Heart left ventricle (tissue), 16 donors: ENCODE data around the gene API5. TPM values are rescaled to one million over a fixed set of nuclear protein-coding genes. Genes with fewer than 3 reads are reported as not detected.

Source experiments
- ATAC-seq, 4 donors: fragments of 200-7000 bp; cut with Tn5 transposase; one replicate each; pipeline ENCODE4 v1.9.1; 2020 to 2022; ENCODE audit warnings: moderate library complexity in 4 of 4, mild to moderate bottlenecking in 3 of 4, moderate number of reproducible peaks in 1 of 4
- DNase-seq, 5 donors: peaks; one replicate each; pipeline ENCODE4 v3.0.0-alpha.2; 2020
- H3K27ac ChIP-seq, 12 donors: fragments of 200-600 bp; sonication (generic) in 4 of 12; one replicate each; pipeline versions ENCODE4 v1.5.0 to v1.8.0; 2016 to 2022; ENCODE audit warnings: mild to moderate bottlenecking in 2 of 12
- H3K27me3 ChIP-seq, 9 donors: fragments of 200-600 bp; sonication (generic) in 2 of 9; one replicate each; pipeline versions ENCODE4 v1.5.1 to v1.8.0; 2016 to 2022; ENCODE audit warnings: mild to moderate bottlenecking in 3 of 9
- H3K36me3 ChIP-seq, 9 donors: fragments of 200-600 bp; sonication (generic) in 2 of 9; one replicate each; pipeline versions ENCODE4 v1.5.0 to v1.8.0; 2018 to 2022; ENCODE audit warnings: mild to moderate bottlenecking in 2 of 9
- H3K4me1 ChIP-seq, 12 donors: fragments of 200-600 bp; sonication (generic) in 4 of 12; one replicate each; pipeline versions ENCODE4 v1.5.0 to v1.8.0; 2016 to 2022; ENCODE audit warnings: mild to moderate bottlenecking in 3 of 12
- H3K4me3 ChIP-seq, 12 donors: fragments of 200-600 bp; sonication (generic) in 4 of 12; one replicate each; pipeline versions ENCODE4 v1.5.0 to v1.8.0; 2017 to 2022; ENCODE audit warnings: mild to moderate bottlenecking in 9 of 12, moderate library complexity in 4 of 12
- H3K9me3 ChIP-seq, 12 donors: fragments of 200-600 bp; sonication (generic) in 4 of 12; one replicate each; pipeline versions ENCODE4 v1.5.0 to v1.8.0; 2016 to 2022; ENCODE audit warnings: mild to moderate bottlenecking in 1 of 12
- CTCF ChIP-seq, 12 donors: fragments of 200-600 bp; sonication (generic) in 4 of 12; IDR thresholded peaks; one replicate each; pipeline versions ENCODE4 v1.5.0 to v1.8.0; 2018 to 2022; ENCODE audit warnings: antibody characterized with exemption in 12 of 12, mild to moderate bottlenecking in 5 of 12
- POLR2A ChIP-seq, 2 donors: fragments of 450-650 bp; IDR thresholded peaks; one replicate each; pipeline ENCODE4 v1.6.1; 2017; ENCODE audit warnings: antibody characterized with exemption in 2 of 2, mild to moderate bottlenecking in 2 of 2, moderate library complexity in 2 of 2
- WGBS, 4 donors: extraction: QIAGEN DNeasy Blood & Tissue Kit in 2 of 4; methylation state at CpG; one replicate each; pipeline versions ENCODE4 v1.1.5 to v1.1.7; 2013 to 2018; 5-methylcytosine and 5-hydroxymethylcytosine counted together
- intact Hi-C, 10 donors: fragments of 100-400 bp; cut with DNase I; formaldehyde crosslinking; loops; one replicate each; pipeline versions ENCODE4 v1.11.1 to v1.14.2; 2022
- polyA plus RNA-seq, 2 donors: library from polyadenylated mRNA; stranded (reverse); fragments of 200-250 nt; gene quantifications; one replicate each; pipeline ENCODE4 v1.2.3, GENCODE V29; 2013
- total RNA-seq, 9 donors: library from RNA; depleted of rRNA in 2 of 9; stranded (reverse); fragments of >200 nt in 2 of 9; fragmentation: NEBNext Ultra II Directional in 3 of 9; extraction: Animal tissue kit (Norgen Biotek cat#: 25700) in 3 of 9; gene quantifications; one replicate each; pipeline versions ENCODE4 v1.1.0 to v1.2.4, GENCODE V29; 2016 to 2023
- donor health status: ischemic (EF 13 %, LVEDD 7.1; RV severe dilation, severe dysfunction).
- donor health status: healthy with polysubstance abuse.
- donor health status: DM: no; HTN: yes; CAD: no.
- donor health status: DM: no; HTN: no; CAD: no.
- donor health status: ischemic (EF 25% LVEDD 6.9; RV normal size, moderate dysfunction).
- donor health status: ischemic (EF 25% LVEDD 5.7; RV mildly dilated, moderate dysfunction).
- donor health status: healthy.
- donor health status: DM: yes; HTN: yes; CAD: no.
- donor health status: ischemic (EF 35%, LVEDD 5.7; RV mildly dilated, moderate dysfunction).
- donor health status: nonischemic (EF 11% LVEDD 7.7; RV severe dilation, severe dysfunction).
- donor health status: DM: yes; HTN: yes; CAD: no.
- donor health status: PGD.
- donor health status: ischemic (EF 29% LVEDD 5.4; RV normal size, mild dysfunction).
- donor health status: nonischemic (EF 23%, LVEDD 6.1; RV moderate dilation, normal function).

The API5 gene
- total and polyA plus RNA-seq, 11 donors = 11.4 to 57.9 (median 41.1) TPM

- DNase-seq = no peak
- intact Hi-C loops = no loop called here
- no peak for ATAC-seq
- Histone ChIP-seq H3K36me3 (peaks cover 0 to 44% (median 30%) of the 10 kb centered on the region in 9 donors), H3K4me3 (no peak overlapping the region), H3K4me1 (peaks cover 0 to 38% (median 20%) of the 10 kb centered on the region in 12 donors), H3K27ac (no peak overlapping the region), H3K9me3 (no peaks in the 10 kb centered on the region), H3K27me3 (no peaks in the 10 kb centered on the region)
- TF ChIP-seq CTCF (IDR thresholded peaks at IDR 0.05) (no peak), POLR2A (IDR thresholded peaks at IDR 0.05) (no peak)
- WGBS, 4 donors = 78 to 90% (median 88%) methylated on average over 2 of the region's 2 CpGs
Measured at GRCh38 chr11:43315966-43316365, 4.2 kb downstream of the API5 start.

- intact Hi-C loops = no loop called here
- no peak for TF ChIP-seq POLR2A (IDR thresholded peaks at IDR 0.05)
- TF ChIP-seq CTCF (IDR thresholded peaks at IDR 0.05) = no peak
- no peaks in the 10 kb centered on the region for H3K9me3 ChIP-seq
- H3K4me1 ChIP-seq = peaks cover 0 to 36% (median 19%) of the 10 kb centered on the region in 12 donors
- H3K36me3 ChIP-seq = peaks cover 0 to 49% (median 35%) of the 10 kb centered on the region in 9 donors
- no peaks in the 10 kb centered on the region for H3K27me3 ChIP-seq
- WGBS, 4 donors = 90 to 96% (median 93%) methylated on average over 6 of the region's 6 CpGs
- no peak for ATAC-seq
- H3K4me3 ChIP-seq = no peak overlapping the region
- DNase-seq = no peak
- H3K27ac ChIP-seq = no peak overlapping the region
Measured at GRCh38 chr11:43316451-43316850, 4.7 kb downstream of the API5 start.

DNA sequence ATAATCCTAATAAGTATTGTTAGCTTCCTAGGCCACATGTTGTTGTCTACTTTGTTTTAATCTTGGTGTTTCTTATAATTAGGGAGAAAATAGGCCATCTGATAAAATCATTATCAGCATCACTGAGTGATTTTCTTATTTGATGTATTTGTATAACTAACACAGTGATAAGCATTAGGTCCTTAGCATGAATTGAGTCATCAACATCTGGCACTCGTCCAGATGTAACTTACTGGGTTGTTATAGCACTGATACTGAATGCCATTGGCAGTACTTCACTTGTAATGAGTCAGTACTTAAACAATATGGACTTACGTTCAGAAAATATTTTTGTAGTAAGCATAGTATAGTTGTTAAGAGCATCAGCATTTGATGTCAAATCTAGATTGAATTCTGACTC, 16.2 kb downstream of the API5 start:
- H3K36me3 ChIP-seq = peaks cover 3 to 100% (median 98%) of the 10 kb centered on the region in 9 donors
- no peak for TF ChIP-seq CTCF (IDR thresholded peaks at IDR 0.05)
- TF ChIP-seq POLR2A (IDR thresholded peaks at IDR 0.05) = no peak

GRCh38 chr11:43328482-43328881, 16.7 kb downstream of the API5 start:
- Histone ChIP-seq H3K4me3 (no peak overlapping the region), H3K9me3 (no peaks in the 10 kb centered on the region), H3K27me3 (no peaks in the 10 kb centered on the region), H3K4me1 (no peaks in the 10 kb centered on the region), H3K36me3 (peaks cover 3 to 100% (median 98%) of the 10 kb centered on the region in 9 donors), H3K27ac (no peak overlapping the region)
- TF ChIP-seq CTCF (IDR thresholded peaks at IDR 0.05) (no peak), POLR2A (IDR thresholded peaks at IDR 0.05) (no peak)
- intact Hi-C loops = no loop called here
- ATAC-seq (no peak), DNase-seq (no peak)
- WGBS, 4 donors = 95 to 96% (median 95%) methylated on average over 2 of the region's 2 CpGs

More for the DNA sequence above, 16.2 kb downstream of the API5 start:
- Histone ChIP-seq H3K27ac (no peak overlapping the region), H3K27me3 (no peaks in the 10 kb centered on the region), H3K4me1 (no peaks in the 10 kb centered on the region), H3K9me3 (no peaks in the 10 kb centered on the region), H3K4me3 (no peak overlapping the region)
- ATAC-seq (no peak), DNase-seq (no peak)
- WGBS, 4 donors = 39 to 56% (median 48%) methylated on average over 2 of the region's 2 CpGs
- intact Hi-C loops = no loop called here
